Measurements from ENCODE around the gene NHSL1.

DNA sequence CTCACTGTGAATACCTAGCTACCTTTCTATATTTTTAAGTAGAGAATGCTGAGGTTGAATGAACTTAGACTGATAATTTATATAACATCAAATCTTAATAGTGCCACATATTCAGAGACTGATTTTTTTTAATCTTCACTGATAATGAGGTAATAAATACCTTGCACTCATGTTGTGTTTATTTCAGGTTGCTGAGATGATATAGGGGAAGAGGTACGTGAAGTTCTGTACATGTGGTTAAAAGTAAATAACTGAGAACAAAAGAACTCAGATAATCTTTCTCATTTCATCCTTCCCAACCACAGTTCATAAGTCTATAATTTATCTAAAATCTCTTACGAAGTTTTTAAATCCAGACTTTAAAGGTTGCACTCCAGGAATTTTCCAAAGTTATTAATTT is 6.4 kb downstream of the NHSL1 start:
- no peak for TF ChIP-seq EZH2phosphoT487 (IDR thresholded peaks at IDR 0.05; ENCODE audit: borderline replicate concordance, low read depth, low read length)
- TF ChIP-seq, protein P1, sequence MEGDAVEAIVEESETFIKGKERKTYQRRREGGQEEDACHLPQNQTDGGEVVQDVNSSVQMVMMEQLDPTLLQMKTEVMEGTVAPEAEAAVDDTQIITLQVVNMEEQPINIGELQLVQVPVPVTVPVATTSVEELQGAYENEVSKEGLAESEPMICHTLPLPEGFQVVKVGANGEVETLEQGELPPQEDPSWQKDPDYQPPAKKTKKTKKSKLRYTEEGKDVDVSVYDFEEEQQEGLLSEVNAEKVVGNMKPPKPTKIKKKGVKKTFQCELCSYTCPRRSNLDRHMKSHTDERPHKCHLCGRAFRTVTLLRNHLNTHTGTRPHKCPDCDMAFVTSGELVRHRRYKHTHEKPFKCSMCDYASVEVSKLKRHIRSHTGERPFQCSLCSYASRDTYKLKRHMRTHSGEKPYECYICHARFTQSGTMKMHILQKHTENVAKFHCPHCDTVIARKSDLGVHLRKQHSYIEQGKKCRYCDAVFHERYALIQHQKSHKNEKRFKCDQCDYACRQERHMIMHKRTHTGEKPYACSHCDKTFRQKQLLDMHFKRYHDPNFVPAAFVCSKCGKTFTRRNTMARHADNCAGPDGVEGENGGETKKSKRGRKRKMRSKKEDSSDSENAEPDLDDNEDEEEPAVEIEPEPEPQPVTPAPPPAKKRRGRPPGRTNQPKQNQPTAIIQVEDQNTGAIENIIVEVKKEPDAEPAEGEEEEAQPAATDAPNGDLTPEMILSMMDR (conservative IDR thresholded peaks at IDR 0.05; ENCODE audit: low read length): no peak
